HUES48 (cell line): ENCODE measurements around the gene FBXL7.

ENCODE experiments used
- H3K27ac ChIP-seq: one replicate; pipeline ENCODE4 v1.7.0; 2013; ENCODE audit warnings: low read depth, low read length, inconsistent platforms
- H3K27me3 ChIP-seq: 2 replicates; pipeline ENCODE4 v1.6.1; 2013; ENCODE audit warnings: mild to moderate bottlenecking, low read length; ENCODE audit not compliant: control insufficient read depth, insufficient read depth
- H3K36me3 ChIP-seq: 2 replicates; pipeline ENCODE4 v1.6.1; 2013; ENCODE audit warnings: low read length; ENCODE audit not compliant: control insufficient read depth, insufficient read depth
- H3K4me1 ChIP-seq: 2 replicates; pipeline ENCODE4 v1.6.1; 2013; ENCODE audit warnings: mild to moderate bottlenecking, low read length; ENCODE audit not compliant: control insufficient read depth, insufficient read depth
- H3K4me3 ChIP-seq: 2 replicates; pipeline ENCODE4 v1.5.1; 2013; ENCODE audit warnings: mild to moderate bottlenecking, low read depth, low read length
- H3K9ac ChIP-seq: 2 replicates; pipeline ENCODE4 v1.6.1; 2013; ENCODE audit warnings: mild to moderate bottlenecking, low read depth, low read length, moderate library complexity
- H3K9me3 ChIP-seq: 2 replicates; pipeline ENCODE4 v1.6.1; 2013; ENCODE audit warnings: low read length; ENCODE audit not compliant: control insufficient read depth, insufficient read depth

Gene FBXL7

GRCh38 chr5:15787681-15788080, 287.7 kb downstream of the FBXL7 start:
- no peaks in the 10 kb centered on the region for H3K36me3 ChIP-seq
- H3K27ac ChIP-seq, result no peak overlapping the region
- H3K9me3 ChIP-seq, result no peaks in the 10 kb centered on the region
- H3K4me1 ChIP-seq, result 0 out of 2 replicates have a peak, but pooled peaks cover 6% of the 10 kb centered on the region
- no peaks in the 10 kb centered on the region for H3K27me3 ChIP-seq
- no peak overlapping the region for H3K4me3 ChIP-seq
- H3K9ac ChIP-seq, result no peak overlapping the region

GRCh38 chr5:15789642-15790041, 289.7 kb downstream of the FBXL7 start:
- Histone ChIP-seq H3K36me3 (no peaks in the 10 kb centered on the region), H3K9ac (0 out of 2 replicates have a peak overlapping the region, but pooled peaks have one; percentile 13), H3K27ac (no peak overlapping the region), H3K9me3 (no peaks in the 10 kb centered on the region), H3K27me3 (no peaks in the 10 kb centered on the region), H3K4me1 (peaks cover 19% of the 10 kb centered on the region), H3K4me3 (no peak overlapping the region)

DNA sequence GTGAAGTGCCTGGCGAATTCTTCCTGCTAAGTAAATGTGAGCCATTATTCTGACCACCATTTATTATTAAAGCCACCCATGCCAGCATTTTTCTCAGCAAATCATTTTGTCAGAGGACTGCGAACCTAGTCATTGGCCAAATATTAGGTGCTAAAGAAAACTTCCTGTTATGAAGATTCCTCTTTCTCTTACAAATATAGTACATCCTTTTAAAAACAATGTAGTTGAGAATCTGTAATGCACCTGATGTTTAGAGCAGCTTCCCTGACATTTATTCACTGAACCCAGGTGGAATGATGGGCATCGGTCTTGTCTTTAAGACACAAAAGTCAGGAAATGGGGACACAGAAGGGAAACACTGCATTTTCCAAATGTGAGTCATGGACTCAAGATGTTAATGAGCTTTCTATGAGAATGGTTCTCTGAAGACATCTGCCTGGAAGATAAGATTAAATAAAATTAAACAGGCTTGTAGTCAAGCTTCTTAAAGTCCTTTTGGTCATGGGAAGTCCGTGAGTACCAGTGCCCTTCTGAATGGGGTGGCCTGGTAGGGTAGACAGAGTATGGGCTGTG, 290.6 kb downstream of the FBXL7 start:
- Histone ChIP-seq H3K27ac (no peak overlapping the region), H3K4me1 (peaks cover 24% of the 10 kb centered on the region), H3K36me3 (no peaks in the 10 kb centered on the region), H3K9me3 (no peaks in the 10 kb centered on the region), H3K4me3 (no peak overlapping the region), H3K9ac (no peak overlapping the region), H3K27me3 (no peaks in the 10 kb centered on the region)

GRCh38 chr5:15791274-15791673, 291.3 kb downstream of the FBXL7 start:
- H3K27me3 ChIP-seq, result no peaks in the 10 kb centered on the region
- H3K9me3 ChIP-seq, result no peaks in the 10 kb centered on the region
- H3K27ac ChIP-seq, result no peak overlapping the region
- no peak overlapping the region for H3K9ac ChIP-seq
- H3K4me1 ChIP-seq, result peaks cover 28% of the 10 kb centered on the region
- no peaks in the 10 kb centered on the region for H3K36me3 ChIP-seq
- no peak overlapping the region for H3K4me3 ChIP-seq

DNA sequence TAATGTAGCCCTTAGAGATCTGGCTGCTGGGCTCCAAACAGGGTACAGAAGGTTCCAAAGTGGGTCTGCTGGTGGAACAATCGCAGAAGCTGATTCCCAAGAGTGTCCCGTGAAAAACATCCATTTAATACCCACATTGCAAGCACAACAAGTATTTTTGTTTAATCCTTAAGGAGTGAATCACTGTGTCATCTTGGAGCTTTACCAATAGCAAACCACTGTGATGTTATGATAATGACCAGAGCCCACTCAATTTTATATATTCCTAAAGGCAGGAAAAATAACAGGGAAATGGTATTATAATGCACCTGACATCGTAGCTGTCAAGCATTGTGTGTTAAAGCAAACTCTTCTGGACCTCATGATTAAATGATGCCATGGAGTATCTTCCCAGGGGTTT, 291.9 kb downstream of the FBXL7 start:
- Histone ChIP-seq H3K27ac (no peak overlapping the region), H3K36me3 (no peaks in the 10 kb centered on the region), H3K27me3 (no peaks in the 10 kb centered on the region), H3K4me1 (peaks cover 29% of the 10 kb centered on the region), H3K4me3 (no peak overlapping the region), H3K9ac (no peak overlapping the region), H3K9me3 (no peaks in the 10 kb centered on the region)

DNA sequence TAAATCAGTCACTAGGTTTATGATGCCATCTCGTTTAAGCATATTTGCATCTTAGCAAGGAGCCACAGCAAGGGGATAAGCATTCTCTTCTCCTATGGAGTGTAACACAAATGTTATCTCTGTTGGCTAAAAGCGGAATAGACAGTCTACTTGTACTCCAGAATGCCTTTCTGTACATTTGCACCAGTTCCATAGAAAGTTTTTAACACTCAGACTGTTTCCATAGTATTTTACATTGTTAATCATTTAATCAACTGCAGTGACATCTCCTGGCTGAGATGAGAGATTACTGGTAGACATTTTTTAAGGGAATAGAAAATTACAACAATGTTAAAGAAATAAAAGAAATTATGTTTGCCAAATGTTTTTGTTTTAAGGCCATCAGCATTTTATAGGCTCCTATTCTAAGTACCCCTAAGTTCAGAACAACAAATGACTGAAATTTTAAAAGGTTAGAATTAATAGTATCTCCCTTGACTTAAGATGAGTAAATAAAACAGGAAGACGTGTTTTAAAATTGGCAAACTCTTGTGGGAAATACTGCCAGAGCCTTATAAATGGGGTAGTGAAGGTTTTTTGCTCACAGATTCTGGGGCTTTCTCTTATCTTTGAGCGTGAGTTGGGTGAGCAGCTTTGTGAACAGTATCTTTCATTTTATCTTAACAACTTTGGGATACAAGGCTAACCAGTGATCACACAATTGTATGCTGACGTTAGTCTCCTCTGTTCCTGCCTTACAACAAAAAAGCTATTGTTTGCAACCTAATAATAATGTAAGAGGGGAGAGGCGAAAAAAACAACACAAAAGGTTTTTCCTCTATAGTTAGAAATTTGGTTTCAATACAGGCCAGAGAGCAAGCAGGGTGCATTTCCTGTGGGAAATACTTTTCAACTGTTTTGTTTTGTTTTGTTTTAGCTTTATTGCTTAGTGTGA, 294.3 kb downstream of the FBXL7 start:
- Histone ChIP-seq H3K36me3 (no peaks in the 10 kb centered on the region), H3K27me3 (no peaks in the 10 kb centered on the region), H3K4me1 (peaks cover 29% of the 10 kb centered on the region), H3K9me3 (no peaks in the 10 kb centered on the region), H3K27ac (peak overlapping the region; percentile 33), H3K4me3 (no peak overlapping the region), H3K9ac (no peak overlapping the region)

DNA sequence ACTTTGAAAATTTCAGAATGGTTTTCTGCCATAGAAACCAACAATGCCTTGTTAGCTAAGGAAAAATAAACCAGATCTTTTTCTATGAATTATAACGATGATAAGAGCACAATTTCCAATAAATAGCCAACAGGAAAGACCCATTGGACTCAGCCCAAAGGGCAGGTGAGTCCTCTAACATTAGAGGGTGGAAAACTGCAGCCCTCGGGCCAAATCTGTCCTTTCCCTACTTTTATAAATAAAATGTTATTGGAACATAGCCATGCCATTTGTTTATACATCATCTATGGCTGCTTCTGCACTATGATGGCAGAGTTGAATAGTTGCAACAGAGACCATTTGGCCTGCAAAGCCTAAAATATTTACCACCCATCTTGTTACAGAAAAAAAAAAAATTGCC, 296.1 kb downstream of the FBXL7 start:
- Histone ChIP-seq H3K27me3 (no peaks in the 10 kb centered on the region), H3K27ac (peak overlapping the region; percentile 45), H3K4me1 (peaks cover 29% of the 10 kb centered on the region), H3K9me3 (no peaks in the 10 kb centered on the region), H3K9ac (no peak overlapping the region), H3K36me3 (no peaks in the 10 kb centered on the region), H3K4me3 (no peak overlapping the region)

GRCh38 chr5:15796557-15796956, 296.6 kb downstream of the FBXL7 start:
- no peak overlapping the region for H3K9ac ChIP-seq
- H3K27me3 ChIP-seq, result no peaks in the 10 kb centered on the region
- no peaks in the 10 kb centered on the region for H3K36me3 ChIP-seq
- H3K4me3 ChIP-seq, result no peak overlapping the region
- H3K9me3 ChIP-seq, result no peaks in the 10 kb centered on the region
- H3K4me1 ChIP-seq, result peaks cover 29% of the 10 kb centered on the region
- peak overlapping the region; percentile 45 for H3K27ac ChIP-seq

- H3K4me1 ChIP-seq, result peaks cover 29% of the 10 kb centered on the region
- no peaks in the 10 kb centered on the region for H3K36me3 ChIP-seq
- H3K9ac ChIP-seq, result no peak overlapping the region
- H3K9me3 ChIP-seq, result no peaks in the 10 kb centered on the region
- H3K27ac ChIP-seq, result no peak overlapping the region
- H3K27me3 ChIP-seq, result no peaks in the 10 kb centered on the region
- no peak overlapping the region for H3K4me3 ChIP-seq
Measured at GRCh38 chr5:15797116-15797515, 297.1 kb downstream of the FBXL7 start.

DNA sequence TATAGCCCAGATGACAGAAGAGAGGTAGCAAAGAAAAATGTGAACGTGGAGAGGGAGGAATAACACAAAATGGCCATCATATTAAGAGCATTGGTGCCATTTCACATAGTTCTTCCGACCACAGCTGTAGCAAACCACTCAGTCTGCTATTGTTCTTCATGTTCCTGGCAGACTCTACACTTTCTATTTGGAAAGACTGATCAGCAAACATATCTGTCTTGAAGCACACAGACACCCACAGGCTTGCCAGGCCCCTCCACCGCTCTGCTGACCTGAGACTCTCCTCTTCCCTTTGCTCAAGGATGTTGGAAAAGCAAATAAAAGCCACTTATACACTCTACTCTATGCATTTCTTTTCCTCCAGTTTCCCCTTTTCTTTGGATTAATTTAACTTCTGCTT, 298.0 kb downstream of the FBXL7 start:
- Histone ChIP-seq H3K9ac (no peak overlapping the region), H3K27ac (no peak overlapping the region), H3K36me3 (no peaks in the 10 kb centered on the region), H3K4me3 (no peak overlapping the region), H3K27me3 (no peaks in the 10 kb centered on the region), H3K9me3 (no peaks in the 10 kb centered on the region), H3K4me1 (peaks cover 29% of the 10 kb centered on the region)

DNA sequence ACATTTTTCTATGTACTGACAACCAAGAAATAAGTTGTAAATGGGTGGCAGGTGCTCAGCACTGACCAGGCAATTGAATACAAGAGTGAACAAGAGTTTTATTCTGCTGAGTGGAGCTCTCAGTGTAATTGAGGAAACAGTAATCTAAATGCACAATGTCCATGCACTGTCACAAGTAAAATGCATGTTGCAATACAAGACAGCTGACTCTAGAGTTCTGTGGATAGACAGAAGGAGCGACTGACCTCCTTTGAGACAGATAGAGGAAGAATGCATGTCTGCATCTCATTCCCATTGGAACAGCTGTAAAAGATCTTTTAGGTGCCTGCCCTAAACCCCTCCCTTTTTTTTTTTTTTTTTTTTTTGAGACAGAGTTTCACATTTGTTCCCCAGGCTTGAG, 299.0 kb downstream of the FBXL7 start:
- Histone ChIP-seq H3K36me3 (no peaks in the 10 kb centered on the region), H3K9ac (no peak overlapping the region), H3K4me3 (no peak overlapping the region), H3K4me1 (peaks cover 22% of the 10 kb centered on the region), H3K9me3 (peaks cover 6% of the 10 kb centered on the region), H3K27ac (no peak overlapping the region), H3K27me3 (no peaks in the 10 kb centered on the region)
